H1 (cell line): ENCODE results near the gene PBXIP1. TPM values are rescaled to one million over a fixed set of nuclear protein-coding genes. Genes with fewer than 3 reads are reported as not detected.

Source experiments
- CTCF ChIA-PET: fragments of 300-600 bp; sonication (Branson Sonifier 250); formaldehyde crosslinking; loops from one replicate; lab custom pipeline; 2021; ENCODE audit not compliant: partially characterized antibody; lab: Charles Lee
- POLR2A ChIA-PET: fragments of 300-600 bp; sonication (Branson Sonifier 250); formaldehyde crosslinking; loops from one replicate; lab custom pipeline; 2021; ENCODE audit warnings: inconsistent platforms; ENCODE audit not compliant: partially characterized antibody; lab: Charles Lee
- DNase-seq, 2 experiments: peaks; one replicate each; pipeline versions ENCODE4 v3.0.0 to v3.0.0-alpha.2; 2010 to 2022; ENCODE audit warnings: low spot score in 2 of 2, low read depth in 1 of 2, mixed read lengths in 1 of 2
- FAIRE-seq: peaks from 2 replicates; lab custom pipeline; 2011; peaks lifted over from hg19 to GRCh38; lab: Jason Lieb, UNC
- H2AFZ ChIP-seq: 2 replicates; pipeline ENCODE4 v1.8.1; 2012; ENCODE audit warnings: low read length, inconsistent platforms
- H2AK5ac ChIP-seq: 2 replicates; pipeline ENCODE4 v1.6.1; 2013; ENCODE audit warnings: low read depth, low read length
- H2BK120ac ChIP-seq: replicated peaks from 2 replicates; pipeline ENCODE3; 2013; ENCODE audit warnings: low read depth, low read length, inconsistent platforms
- H2BK12ac ChIP-seq: 2 replicates; pipeline ENCODE4 v1.6.1; 2013; ENCODE audit warnings: low read depth, low read length
- H2BK15ac ChIP-seq: 2 replicates; pipeline ENCODE4 v1.6.1; 2013; ENCODE audit warnings: low read length
- H2BK20ac ChIP-seq: 2 replicates; pipeline ENCODE4 v1.6.1; 2013; ENCODE audit warnings: low read length
- H2BK5ac ChIP-seq: 2 replicates; pipeline ENCODE4 v1.6.1; 2013; ENCODE audit warnings: low read depth, low read length
- H3K14ac ChIP-seq: 2 replicates; pipeline ENCODE4 v1.6.1; 2013; ENCODE audit warnings: inconsistent platforms; ENCODE audit not compliant: insufficient read length
- H3K18ac ChIP-seq: 2 replicates; pipeline ENCODE4 v1.6.1; 2013; ENCODE audit warnings: low read length; ENCODE audit errors: extremely low read depth
- H3K23ac ChIP-seq: 2 replicates; pipeline ENCODE4 v1.6.1; 2013; ENCODE audit warnings: inconsistent platforms; ENCODE audit not compliant: insufficient read length
- H3K23me2 ChIP-seq: 2 replicates; pipeline ENCODE4 v1.6.1; 2013; ENCODE audit warnings: low read depth, low read length
- H3K27ac ChIP-seq: 2 replicates; pipeline ENCODE4 v1.6.1; 2011; ENCODE audit warnings: low read depth, low read length, inconsistent platforms
- H3K27me3 ChIP-seq, 4 experiments: replicated peaks in 1 of 4; 1 replicate in 1 of 4; 2 replicates in 3 of 4; pipeline versions ENCODE4 v1.6.1 to v1.8.1; 2011 to 2013; ENCODE audit warnings: low read length in 3 of 4, mild to moderate bottlenecking in 3 of 4, inconsistent platforms in 2 of 4, mixed read lengths in 2 of 4, moderate library complexity in 1 of 4; ENCODE audit not compliant: control insufficient read depth in 3 of 4, insufficient read depth in 3 of 4; ENCODE audit errors: extremely low read depth in 1 of 4
- H3K36me3 ChIP-seq, 4 experiments: 2 replicates each; pipeline versions ENCODE4 v1.6.1 to v1.8.1; 2011 to 2013; ENCODE audit warnings: mild to moderate bottlenecking in 4 of 4, low read length in 3 of 4, moderate library complexity in 2 of 4, control low read depth in 1 of 4, inconsistent platforms in 1 of 4; ENCODE audit not compliant: insufficient read depth in 4 of 4, control insufficient read depth in 2 of 4
- H3K4ac ChIP-seq: replicated peaks from 2 replicates; pipeline ENCODE3; 2013; ENCODE audit warnings: low read length, low read depth, mixed read lengths, inconsistent platforms; ENCODE audit not compliant: insufficient read length
- H3K4me1 ChIP-seq, 4 experiments: replicated peaks in 1 of 4; 1 replicate in 1 of 4; 2 replicates in 3 of 4; pipeline versions ENCODE4 v1.6.1 to v1.8.1; 2011 to 2013; ENCODE audit warnings: low read length in 3 of 4, inconsistent platforms in 2 of 4, mixed read lengths in 1 of 4; ENCODE audit not compliant: insufficient read depth in 4 of 4, control insufficient read depth in 3 of 4
- H3K4me2 ChIP-seq, 2 experiments: 2 replicates each; pipeline versions ENCODE4 v1.6.1 to v1.8.1; 2011 to 2013; ENCODE audit warnings: low read depth in 2 of 2, low read length in 2 of 2, control low read depth in 1 of 2, inconsistent platforms in 1 of 2, mild to moderate bottlenecking in 1 of 2; ENCODE audit not compliant: insufficient read depth in 1 of 2
- H3K4me3 ChIP-seq, 4 experiments: fragments of 200-600, 300-600 bp in 1 of 4; sonication (generic), shearing (Covaris generic), sonication (Bioruptor Twin) in 1 of 4; 2 replicates each; pipeline versions ENCODE4 v1.5.1 to v1.8.1; 2011 to 2016; ENCODE audit warnings: low read length in 4 of 4, low read depth in 3 of 4, control low read depth in 2 of 4, inconsistent platforms in 2 of 4, mild to moderate bottlenecking in 2 of 4, mixed read lengths in 1 of 4, moderate library complexity in 1 of 4; ENCODE audit not compliant: insufficient read depth in 2 of 4; ENCODE audit errors: extremely low read depth in 1 of 4
- H3K56ac ChIP-seq: replicated peaks from 2 replicates; pipeline ENCODE3; 2013; ENCODE audit warnings: low read depth, mild to moderate bottlenecking, mixed read lengths, low read length, inconsistent platforms; ENCODE audit not compliant: insufficient read length
- H3K79me1 ChIP-seq: 2 replicates; pipeline ENCODE4 v1.6.1; 2013; ENCODE audit warnings: low read depth, low read length, control low read depth
- H3K79me2 ChIP-seq, 2 experiments: 2 replicates each; pipeline versions ENCODE4 v1.6.1 to v1.8.1; 2012 to 2013; ENCODE audit warnings: low read length in 2 of 2, mild to moderate bottlenecking in 2 of 2, inconsistent platforms in 1 of 2; ENCODE audit not compliant: insufficient read depth in 2 of 2, control insufficient read depth in 1 of 2
- H3K9ac ChIP-seq, 4 experiments: replicated peaks in 1 of 4; 1 replicate in 1 of 4; 2 replicates in 3 of 4; pipeline versions ENCODE4 v1.6.1 to v1.8.1; 2011 to 2013; ENCODE audit warnings: low read depth in 3 of 4, low read length in 3 of 4, control low read depth in 2 of 4, mild to moderate bottlenecking in 2 of 4, moderate library complexity in 2 of 4, inconsistent platforms in 1 of 4; ENCODE audit errors: extremely low read depth in 1 of 4
- H3K9me3 ChIP-seq, 2 experiments: 2 replicates each; pipeline versions ENCODE4 v1.6.1 to v1.8.1; 2012 to 2013; ENCODE audit warnings: mild to moderate bottlenecking in 2 of 2, moderate library complexity in 2 of 2, control low read depth in 1 of 2, inconsistent platforms in 1 of 2, low read depth in 1 of 2, low read length in 1 of 2, mixed read lengths in 1 of 2; ENCODE audit not compliant: insufficient read depth in 2 of 2
- H4K20me1 ChIP-seq, 2 experiments: replicated peaks in 1 of 2; 2 replicates each; pipeline versions ENCODE3 to v1.8.1; 2011 to 2013; ENCODE audit warnings: inconsistent platforms in 2 of 2, low read length in 2 of 2, mild to moderate bottlenecking in 1 of 2; ENCODE audit not compliant: insufficient read depth in 2 of 2, control insufficient read depth in 1 of 2
- H4K5ac ChIP-seq: 2 replicates; pipeline ENCODE4 v1.6.1; 2013; ENCODE audit warnings: low read length, low read depth, mixed read lengths, inconsistent platforms; ENCODE audit not compliant: insufficient read length
- H4K8ac ChIP-seq: 2 replicates; pipeline ENCODE4 v1.8.0; 2013; ENCODE audit warnings: mild to moderate bottlenecking, moderate library complexity, low read length, inconsistent platforms; ENCODE audit not compliant: insufficient read depth; ENCODE audit errors: extremely low read depth
- H4K91ac ChIP-seq: replicated peaks from 2 replicates; pipeline ENCODE3; 2013; ENCODE audit warnings: low read length, mixed read lengths, inconsistent platforms; ENCODE audit not compliant: insufficient read length
- BCL11A ChIP-seq, 2 experiments: IDR thresholded peaks; one replicate each; pipeline ENCODE4 v1.6.1; 2011; ENCODE audit warnings: low read depth in 2 of 2, low read length in 2 of 2, mild to moderate bottlenecking in 2 of 2
- BRCA1 ChIP-seq: IDR thresholded peaks from 2 replicates; pipeline ENCODE4 v1.6.1; 2012; ENCODE audit warnings: low read depth, low read length, improper control_type of control experiment
- CEBPB ChIP-seq: IDR thresholded peaks from 2 replicates; pipeline ENCODE4 v1.6.1; 2012; ENCODE audit warnings: low read depth, low read length
- HDAC2 ChIP-seq, 2 experiments: fragments of 300-600 bp in 1 of 2; sonication (generic) in 1 of 2; IDR thresholded peaks; 2 replicates each; pipeline ENCODE4 v1.6.1; 2011 to 2012; ENCODE audit warnings: low read depth in 2 of 2, low read length in 2 of 2, mild to moderate bottlenecking in 2 of 2, moderate library complexity in 2 of 2, borderline replicate concordance in 1 of 2, inconsistent platforms in 1 of 2
- JUN ChIP-seq: IDR thresholded peaks from 2 replicates; pipeline ENCODE4 v1.6.1; 2011; ENCODE audit warnings: low read depth, mild to moderate bottlenecking, improper control_type of control experiment, low read length
- KDM5A ChIP-seq: fragments of 200-600 bp; IDR thresholded peaks from 2 replicates; pipeline ENCODE4 v1.7.1; 2012; ENCODE audit warnings: mild to moderate bottlenecking, low read length, inconsistent platforms, mixed read lengths
- RNF2 ChIP-seq: fragments of 200-900, 300-1000 bp; sonication (generic); IDR thresholded peaks from 2 replicates; pipeline ENCODE4 v1.7.1; 2016; ENCODE audit warnings: borderline replicate concordance, low read depth, mild to moderate bottlenecking, antibody characterized with exemption, low read length; ENCODE audit not compliant: poor library complexity, severe bottlenecking; ENCODE audit errors: missing control alignments
- SP4 ChIP-seq: IDR thresholded peaks from 2 replicates; pipeline ENCODE4 v1.6.1; 2012; ENCODE audit warnings: low read length, inconsistent platforms
- TEAD4 ChIP-seq: IDR thresholded peaks from 2 replicates; pipeline ENCODE4 v1.6.1; 2012; ENCODE audit warnings: low read depth, low read length, inconsistent platforms, mixed read lengths
- ZNF274 ChIP-seq: IDR thresholded peaks from 2 replicates; pipeline ENCODE4 v1.7.0; 2012; ENCODE audit warnings: low read length, borderline replicate concordance; ENCODE audit errors: extremely low read depth
- WGBS, 2 experiments: shearing (Covaris generic) in 1 of 2; methylation state at CpG; one replicate each; pipeline versions ENCODE4 v1.1.6 to v1.1.7; 2013 to 2015; ENCODE audit warnings: low lambda C conversion rate in 2 of 2, mixed read lengths in 2 of 2, inconsistent platforms in 1 of 2, low coverage in 1 of 2, missing lambda C conversion rate in 1 of 2; ENCODE audit not compliant: insufficient replicate concordance in 2 of 2, insufficient coverage in 1 of 2, insufficient read length in 1 of 2; ENCODE audit errors: extremely low coverage in 1 of 2, missing lambda C conversion rate in 1 of 2; 5-methylcytosine and 5-hydroxymethylcytosine counted together
- polyA plus RNA-seq, 7 experiments: library from polyadenylated mRNA; depleted of rRNA in 3 of 7; stranded (reverse) in 5 of 7; unstranded in 2 of 7; fragments of >200 nt in 5 of 7; fragments of 200-250 nt in 2 of 7; gene quantifications; 1 replicate in 5 of 7; 2 replicates in 1 of 7; 4 replicates in 1 of 7; pipeline versions ENCODE4 v1.2.1 to v1.2.3, GENCODE V29; 2011 to 2013; ENCODE audit warnings: missing spikeins in 2 of 7, mixed read lengths in 2 of 7
- total RNA-seq: library from RNA; stranded (reverse); fragmentation: NEBNext Ultra II Directional; extraction: Animal tissue kit (Norgen Biotek cat#: 25700); gene quantifications from 2 replicates; pipeline ENCODE4 v1.2.1, GENCODE V29; 2021
- TF ChIP-seq, protein P1 (sequence below): IDR thresholded peaks from 2 replicates; pipeline ENCODE4 v1.6.1; 2012; ENCODE audit warnings: inconsistent platforms

Gene PBXIP1
- total and polyA plus RNA-seq, 2 of the 8 experiments (the other 6 are each of a cell fraction or from before 2014, with no cell fraction given), result 12.0 to 19.8 TPM

DNA sequence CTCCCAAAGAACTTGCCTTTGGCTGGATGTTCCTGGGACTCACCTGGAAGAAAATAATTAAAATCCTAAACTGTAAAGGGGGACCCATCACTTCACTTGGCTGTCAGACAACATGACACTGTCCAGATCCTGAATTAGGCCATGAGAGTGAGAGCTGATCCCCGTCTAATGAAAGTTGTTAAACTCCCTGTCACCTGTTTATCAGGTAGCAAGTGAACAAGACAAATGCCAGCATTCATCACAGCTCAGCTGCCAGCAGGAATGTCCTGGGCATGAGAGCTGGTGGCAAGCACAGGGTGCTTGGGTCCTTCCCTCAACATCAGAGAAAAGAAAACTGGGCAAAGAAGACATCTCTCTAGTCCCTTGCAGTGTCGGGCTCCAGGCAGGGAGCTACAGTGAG lies 43.1 kb downstream of the PBXIP1 start:
- H3K9ac ChIP-seq, result no peak overlapping the region
- H2AK5ac ChIP-seq, result no peak overlapping the region
- H3K27ac ChIP-seq, result no peak overlapping the region
- WGBS, 2 experiments, result 91% methylated on average over 2 of the region's 2 CpGs; no CpG with 5 or more reads in 1 of the 2 experiments
- H3K79me2 ChIP-seq, result no peaks in the 10 kb centered on the region
- ChIA-PET CTCF (interaction anchor here (0.6 to 2.4 kb wide), 14 partner anchors 9 to 850 kb away, joined by 3 to 10 read pairs (median 4); partner anchors contain the start of gene PMVK), POLR2A (interaction anchor here (1.4 to 2.4 kb wide), 3 partner anchors 10 to 57 kb away, joined by 3 to 6 read pairs (median 6); partner anchors contain the start of genes PMVK and SHC1)
- H3K4me2 ChIP-seq, result no peak overlapping the region
- H2BK5ac ChIP-seq, result no peak overlapping the region
- H2AFZ ChIP-seq, result no peak overlapping the region
- no peak overlapping the region for H4K5ac ChIP-seq
- no peak overlapping the region for H2BK120ac ChIP-seq
- no peak for TF ChIP-seq CEBPB
- TF ChIP-seq BRCA1, result no peak
- TF ChIP-seq, protein P1, sequence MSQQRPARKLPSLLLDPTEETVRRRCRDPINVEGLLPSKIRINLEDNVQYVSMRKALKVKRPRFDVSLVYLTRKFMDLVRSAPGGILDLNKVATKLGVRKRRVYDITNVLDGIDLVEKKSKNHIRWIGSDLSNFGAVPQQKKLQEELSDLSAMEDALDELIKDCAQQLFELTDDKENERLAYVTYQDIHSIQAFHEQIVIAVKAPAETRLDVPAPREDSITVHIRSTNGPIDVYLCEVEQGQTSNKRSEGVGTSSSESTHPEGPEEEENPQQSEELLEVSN, result no peak
- no peak for TF ChIP-seq HDAC2 (IDR thresholded peaks at IDR 0.05; ENCODE audit: borderline replicate concordance in 1 of 2, low read depth in 2 of 2, low read length in 2 of 2)
- TF ChIP-seq ZNF274, result no peak
- no peak for TF ChIP-seq BCL11A (IDR thresholded peaks at IDR 0.05; ENCODE audit: low read depth in 2 of 2, low read length in 2 of 2)
- no peak for TF ChIP-seq SP4
- no peak for TF ChIP-seq KDM5A
- no peak for TF ChIP-seq JUN
- no peak for TF ChIP-seq TEAD4
- TF ChIP-seq RNF2, result no peak
- H4K8ac ChIP-seq, result no peak overlapping the region
- no peak overlapping the region for H3K56ac ChIP-seq
- FAIRE-seq (no peak), DNase-seq (no peak)
- no peak overlapping the region for H3K23ac ChIP-seq
- H3K14ac ChIP-seq, result no peak overlapping the region
- H3K9me3 ChIP-seq, result peaks cover 5 to 9% of the 10 kb centered on the region in 2 experiments; a peak in 2 of 4 replicates
- H3K4me1 ChIP-seq, result no peaks in the 10 kb centered on the region
- no peak overlapping the region for H4K91ac ChIP-seq
- H3K4ac ChIP-seq, result no peak overlapping the region
- H2BK20ac ChIP-seq, result no peak overlapping the region
- no peak overlapping the region for H2BK12ac ChIP-seq
- H3K79me1 ChIP-seq, result no peaks in the 10 kb centered on the region
- H3K4me3 ChIP-seq, result no peak overlapping the region
- no peak overlapping the region for H2BK15ac ChIP-seq
- H3K27me3 ChIP-seq, result no peaks in the 10 kb centered on the region
- H3K36me3 ChIP-seq, result no peaks in the 10 kb centered on the region
- no peaks in the 10 kb centered on the region for H3K23me2 ChIP-seq
- no peaks in the 10 kb centered on the region for H4K20me1 ChIP-seq
- no peak overlapping the region for H3K18ac ChIP-seq
